DMS79 (cell line): ENCODE data around the gene MGST3.
"Not testable (repeated sequence)": the region's sequence is repeated elsewhere in the genome, so short reads cannot be mapped to it uniquely, and the experiment has no call there.

Experiments
- DNase-seq: peaks from one replicate; lab custom pipeline; 2025; lab: John Stamatoyannopoulos, UW

The MGST3 gene

GRCh38 chr1:165629151-165629550, 1.9 kb upstream of the MGST3 start:
- DNase-seq = no peak

- DNase-seq = peak; percentile 60
Measured at GRCh38 chr1:165629848-165630628, 996 bp upstream of the MGST3 start.

- DNase-seq = peak; percentile 12
Measured at GRCh38 chr1:165631342-165632151, 513 bp downstream of the MGST3 start.

GRCh38 chr1:165632152-165632469, 1.1 kb downstream of the MGST3 start:
- DNase-seq = no peak

GRCh38 chr1:165632491-165632890, 1.5 kb downstream of the MGST3 start:
- DNase-seq = no peak

GRCh38 chr1:165633614-165634013, 2.6 kb downstream of the MGST3 start:
- no peak for DNase-seq

GRCh38 chr1:165634154-165634921, 3.3 kb downstream of the MGST3 start:
- no peak for DNase-seq

GRCh38 chr1:165635329-165635728, 4.3 kb downstream of the MGST3 start:
- no peak for DNase-seq

GRCh38 chr1:165635823-165636222, 4.8 kb downstream of the MGST3 start:
- DNase-seq = no peak

GRCh38 chr1:165637427-165637826, 6.4 kb downstream of the MGST3 start:
- no peak for DNase-seq

- not testable (repeated sequence) for DNase-seq
Measured at GRCh38 chr1:165638211-165638610, 7.2 kb downstream of the MGST3 start.

GRCh38 chr1:165639821-165640623, 9.0 kb downstream of the MGST3 start:
- DNase-seq = no peak

GRCh38 chr1:165641231-165641987, 10.4 kb downstream of the MGST3 start:
- DNase-seq = no peak

GRCh38 chr1:165644064-165644735, 13.2 kb downstream of the MGST3 start:
- no peak for DNase-seq

GRCh38 chr1:165645654-165646366, 14.8 kb downstream of the MGST3 start:
- DNase-seq = no peak

- no peak for DNase-seq
Measured at GRCh38 chr1:165647517-165647916, 16.5 kb downstream of the MGST3 start.

GRCh38 chr1:165647970-165648369, 16.9 kb downstream of the MGST3 start:
- no peak for DNase-seq

GRCh38 chr1:165648919-165649572, 18.0 kb downstream of the MGST3 start:
- DNase-seq = no peak

GRCh38 chr1:165650981-165651625, 20.1 kb downstream of the MGST3 start:
- no peak for DNase-seq
